ENCODE data around the gene LIPG.
"Not testable (repeated sequence)": the region's sequence is repeated elsewhere in the genome, so short reads cannot be mapped to it uniquely, and the experiment has no call there.

DNA sequence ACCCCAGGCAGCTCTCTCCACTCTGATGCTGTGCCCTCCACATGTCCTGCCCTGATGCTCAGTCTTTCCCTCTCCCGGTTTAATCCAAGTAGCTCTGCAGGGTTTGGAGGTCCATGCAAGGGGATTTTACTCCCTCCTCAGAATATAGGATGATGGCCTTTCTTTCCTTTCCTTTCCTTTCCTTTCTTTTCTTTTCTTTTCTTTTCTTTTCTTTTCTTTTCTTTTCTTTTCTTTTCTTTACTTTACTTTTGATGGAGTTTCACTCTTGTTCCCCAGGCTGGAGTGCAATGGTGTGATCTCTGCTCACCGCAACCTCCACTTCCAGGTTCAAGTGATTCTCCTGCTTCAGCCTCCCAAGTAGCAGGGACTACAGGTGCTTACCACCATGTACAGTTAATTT is 17.7 kb downstream of the LIPG start:
- TF ChIP-seq, protein P1, sequence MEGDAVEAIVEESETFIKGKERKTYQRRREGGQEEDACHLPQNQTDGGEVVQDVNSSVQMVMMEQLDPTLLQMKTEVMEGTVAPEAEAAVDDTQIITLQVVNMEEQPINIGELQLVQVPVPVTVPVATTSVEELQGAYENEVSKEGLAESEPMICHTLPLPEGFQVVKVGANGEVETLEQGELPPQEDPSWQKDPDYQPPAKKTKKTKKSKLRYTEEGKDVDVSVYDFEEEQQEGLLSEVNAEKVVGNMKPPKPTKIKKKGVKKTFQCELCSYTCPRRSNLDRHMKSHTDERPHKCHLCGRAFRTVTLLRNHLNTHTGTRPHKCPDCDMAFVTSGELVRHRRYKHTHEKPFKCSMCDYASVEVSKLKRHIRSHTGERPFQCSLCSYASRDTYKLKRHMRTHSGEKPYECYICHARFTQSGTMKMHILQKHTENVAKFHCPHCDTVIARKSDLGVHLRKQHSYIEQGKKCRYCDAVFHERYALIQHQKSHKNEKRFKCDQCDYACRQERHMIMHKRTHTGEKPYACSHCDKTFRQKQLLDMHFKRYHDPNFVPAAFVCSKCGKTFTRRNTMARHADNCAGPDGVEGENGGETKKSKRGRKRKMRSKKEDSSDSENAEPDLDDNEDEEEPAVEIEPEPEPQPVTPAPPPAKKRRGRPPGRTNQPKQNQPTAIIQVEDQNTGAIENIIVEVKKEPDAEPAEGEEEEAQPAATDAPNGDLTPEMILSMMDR (IDR thresholded peaks at IDR 0.05), result not testable (repeated sequence)
- TF ChIP-seq POLR2AphosphoS5 (IDR thresholded peaks at IDR 0.05), result not testable (repeated sequence)
